NOMO-1 (cell line): Measurements from ENCODE around the gene HOXA9.

Experiments used
- DNase-seq, 2 experiments: peaks; one replicate each; lab custom pipeline; 2025; ENCODE audit not compliant: unreplicated experiment in 2 of 2; lab: John Stamatoyannopoulos, UW

HOXA9 gene

GRCh38 chr7:27201580-27202017 is 36.3 kb upstream of the HOXA9 start:
- DNase-seq, result no peak

- peak; percentile 68 to 83 for DNase-seq
Measured at GRCh38 chr7:27200761-27201579, 35.6 kb upstream of the HOXA9 start.

- peak; percentile 45 to 53 for DNase-seq
Measured at GRCh38 chr7:27199849-27200760, 34.8 kb upstream of the HOXA9 start, which contains the start of gene HOXA13. Gene HOXA13, minus strand, starts transcription at chr7:27200091. Its CDS starts 14 bp downstream, at chr7:27200077.

DNA sequence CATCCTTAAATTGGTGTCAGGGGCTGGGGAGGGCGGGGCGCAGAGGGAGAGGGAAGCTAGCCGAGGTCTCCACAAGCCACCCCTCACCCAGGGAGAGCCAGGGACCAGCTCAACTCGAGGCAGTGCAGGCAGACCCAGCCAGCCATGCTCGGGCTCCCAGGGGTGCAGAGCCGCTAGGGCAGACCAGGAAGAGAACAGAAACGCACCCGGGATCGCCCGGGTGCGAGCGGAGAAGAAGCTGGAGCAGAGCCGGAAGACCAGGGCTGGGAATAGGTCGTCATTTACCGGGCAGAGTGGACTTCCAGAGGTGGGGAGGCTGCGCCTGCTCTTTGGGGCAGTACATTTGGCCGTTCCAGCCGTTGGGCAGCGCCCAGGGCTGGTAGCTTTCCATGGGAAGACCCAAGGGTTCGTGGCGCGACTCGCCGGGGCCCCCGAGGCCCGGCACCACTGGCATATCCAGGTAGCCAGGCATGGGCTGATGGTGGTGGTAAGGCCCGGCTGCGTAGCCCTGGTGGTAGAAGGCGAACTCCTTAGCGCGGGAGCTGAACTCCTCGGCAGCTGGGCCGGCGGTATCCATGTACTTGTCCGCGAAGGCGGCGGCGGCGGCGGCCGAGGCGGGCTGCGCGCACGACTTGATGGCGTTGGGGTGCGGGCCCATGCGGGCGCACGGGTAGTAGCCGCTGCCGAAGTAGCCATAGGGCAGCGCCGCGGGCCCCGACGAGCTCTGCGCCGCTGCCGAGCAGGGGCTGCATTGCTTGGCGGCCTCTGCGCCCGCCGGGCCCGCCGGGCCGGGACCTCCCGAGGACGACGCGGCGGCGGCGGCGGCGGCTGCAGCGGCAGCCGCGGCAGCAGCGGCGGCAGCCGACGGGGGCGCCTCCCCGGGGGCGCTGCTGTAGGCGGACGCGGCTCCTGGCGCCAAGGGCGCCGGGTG is 33.8 kb upstream of the HOXA9 start:
- peak in 1 of 2 experiments; percentile 26 for DNase-seq

DNA sequence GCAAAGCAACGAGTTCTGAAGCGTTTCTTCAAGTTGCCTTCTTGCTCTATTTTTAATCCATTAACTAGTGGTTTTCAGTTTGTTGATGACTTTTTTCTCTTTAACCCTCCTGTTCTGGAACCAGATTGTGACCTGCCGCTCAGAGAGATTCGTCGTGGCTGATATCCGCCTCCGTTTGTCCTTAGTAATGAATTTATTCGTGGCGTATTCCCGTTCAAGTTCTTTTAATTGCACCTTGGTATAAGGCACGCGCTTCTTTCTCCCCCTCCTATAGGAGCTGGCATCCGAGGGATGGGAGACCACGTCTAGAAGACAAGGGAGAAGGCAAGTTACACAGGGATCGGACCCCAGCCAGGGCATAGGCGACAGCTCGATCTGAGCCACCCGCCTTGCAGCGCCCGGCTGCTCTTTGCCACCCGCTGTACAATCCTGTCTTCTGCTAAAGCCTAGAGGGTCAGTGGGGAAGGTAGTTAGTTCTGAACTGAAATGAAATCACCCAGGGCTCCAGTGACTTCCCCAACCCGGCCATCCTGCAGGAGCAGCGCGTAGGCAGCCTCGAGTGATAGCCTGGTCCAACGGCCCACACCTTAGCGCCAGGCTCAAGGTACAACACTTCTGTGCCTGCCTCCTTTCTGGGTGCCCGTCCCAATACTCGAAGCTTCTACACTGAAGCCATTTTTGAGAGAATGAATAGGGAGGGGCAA is 33.0 kb upstream of the HOXA9 start:
- no peak for DNase-seq

DNA sequence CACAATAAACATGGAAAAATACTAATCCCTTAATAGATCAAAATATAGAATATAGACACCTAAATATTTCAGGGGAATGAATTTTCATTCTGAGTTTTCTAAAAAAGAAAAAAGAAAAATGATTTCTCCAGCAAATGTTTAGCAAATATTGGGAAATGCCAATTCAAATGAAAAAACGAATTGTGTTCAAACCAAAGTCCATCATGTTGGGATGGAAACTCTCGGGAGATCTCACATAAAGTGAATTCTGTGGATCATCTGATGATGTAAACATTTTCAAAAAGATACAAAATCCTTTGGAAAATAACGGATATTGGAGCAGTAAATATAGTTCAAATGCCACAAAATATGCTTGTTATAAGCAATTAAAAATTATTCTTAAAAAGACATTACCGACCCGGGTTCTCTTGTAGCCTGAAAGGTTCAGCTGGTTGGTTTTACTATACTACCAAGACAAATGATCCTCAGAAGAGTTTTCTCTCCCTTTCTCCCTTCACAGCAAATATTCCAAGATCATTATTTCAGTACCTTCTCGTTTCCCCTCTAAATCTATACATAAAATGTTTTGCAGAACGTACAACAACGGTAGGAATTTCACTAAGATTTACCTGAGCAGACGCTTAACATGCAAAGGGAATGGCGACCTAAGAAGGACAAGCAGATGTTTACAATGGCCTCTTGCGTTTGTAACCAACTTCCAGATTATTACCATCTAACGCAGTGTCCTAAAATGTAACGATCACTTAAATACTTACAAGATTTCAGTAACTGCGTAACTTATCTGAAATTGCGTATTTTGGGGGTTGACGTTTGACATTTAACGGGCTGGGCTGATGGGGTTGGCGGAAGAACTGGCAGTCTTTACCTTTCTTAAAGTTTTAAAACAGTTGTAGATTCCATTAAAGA is 32.1 kb upstream of the HOXA9 start:
- DNase-seq, result peak in 1 of 2 experiments; percentile 24

DNA sequence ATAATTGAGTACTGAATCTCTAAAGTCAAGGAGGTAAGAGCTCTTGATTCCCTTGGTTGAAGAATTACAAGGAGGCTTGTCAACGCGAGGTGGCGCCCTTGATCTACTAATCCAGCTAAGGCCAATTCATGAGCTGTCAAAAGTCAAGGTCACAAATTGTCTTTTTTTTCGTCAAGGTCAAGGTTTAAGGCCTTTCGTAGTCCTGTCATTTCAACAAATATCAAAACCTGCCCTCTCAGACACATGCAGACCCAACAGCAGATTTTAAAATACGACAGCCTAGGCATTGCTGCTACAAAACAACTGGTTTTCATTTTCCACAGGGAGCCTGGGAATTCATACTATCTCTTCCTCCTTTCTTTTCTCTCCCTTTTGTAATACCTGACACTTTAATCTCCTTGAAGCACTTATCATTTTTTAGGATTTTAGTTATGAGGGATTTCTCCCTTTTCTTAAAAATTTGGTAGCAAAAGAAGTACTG is 31.0 kb upstream of the HOXA9 start:
- peak; percentile 23 to 77 for DNase-seq

DNA sequence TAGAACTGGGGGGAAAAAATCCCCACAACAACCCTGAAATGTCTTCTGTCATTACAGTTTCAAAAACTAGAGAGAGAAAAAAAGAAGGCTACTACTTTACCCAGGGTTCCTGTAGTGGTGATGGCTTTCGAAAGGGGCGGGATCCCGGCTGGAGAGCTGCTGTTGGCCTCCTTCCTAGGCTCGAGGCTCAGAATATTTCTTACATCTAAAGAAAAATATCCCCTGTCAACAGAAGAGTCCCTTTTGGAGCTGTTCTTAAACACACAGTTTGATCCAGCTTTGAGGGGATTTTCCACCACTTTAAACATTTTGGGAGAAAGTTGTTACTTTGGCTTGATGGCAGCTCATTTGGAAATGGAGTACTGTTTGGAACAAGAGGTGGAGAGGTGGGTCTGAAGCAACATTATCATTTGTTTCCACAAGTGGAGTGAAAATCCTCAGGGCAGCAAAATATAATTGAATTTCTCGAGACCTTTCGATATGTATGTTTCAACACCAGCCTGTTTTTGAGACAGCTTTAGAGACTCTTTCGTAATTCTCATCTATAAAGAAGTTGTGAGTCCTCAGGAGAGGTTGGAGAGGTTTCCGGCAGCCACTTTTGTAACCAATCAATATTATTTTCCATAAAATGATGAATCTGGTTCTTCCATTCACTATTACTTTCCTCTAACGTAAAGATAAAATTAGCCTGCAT is 29.5 kb upstream of the HOXA9 start:
- peak in 1 of 2 experiments; percentile 35 for DNase-seq

DNA sequence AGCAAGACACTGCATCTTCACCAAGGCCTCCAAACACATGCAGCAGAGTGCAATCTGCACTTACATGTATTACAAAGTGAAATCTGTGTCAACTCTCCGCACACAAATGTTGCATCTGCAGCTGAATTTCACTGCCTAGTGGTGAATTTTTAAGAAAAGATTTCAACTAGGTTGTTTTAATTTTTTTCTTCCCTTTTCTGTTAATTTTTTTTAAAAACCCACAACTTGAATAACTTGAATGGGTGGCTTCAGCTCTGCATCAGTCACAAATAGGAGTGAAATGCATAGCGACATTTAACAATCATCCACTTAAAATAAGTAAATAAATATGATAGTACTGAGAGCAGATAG is 28.6 kb upstream of the HOXA9 start:
- DNase-seq, result no peak

GRCh38 chr7:27193335-27194001 is 28.1 kb upstream of the HOXA9 start:
- DNase-seq, result no peak

- DNase-seq, result peak; percentile 62 to 65
Measured at GRCh38 chr7:27192546-27193334, 27.4 kb upstream of the HOXA9 start.

DNA sequence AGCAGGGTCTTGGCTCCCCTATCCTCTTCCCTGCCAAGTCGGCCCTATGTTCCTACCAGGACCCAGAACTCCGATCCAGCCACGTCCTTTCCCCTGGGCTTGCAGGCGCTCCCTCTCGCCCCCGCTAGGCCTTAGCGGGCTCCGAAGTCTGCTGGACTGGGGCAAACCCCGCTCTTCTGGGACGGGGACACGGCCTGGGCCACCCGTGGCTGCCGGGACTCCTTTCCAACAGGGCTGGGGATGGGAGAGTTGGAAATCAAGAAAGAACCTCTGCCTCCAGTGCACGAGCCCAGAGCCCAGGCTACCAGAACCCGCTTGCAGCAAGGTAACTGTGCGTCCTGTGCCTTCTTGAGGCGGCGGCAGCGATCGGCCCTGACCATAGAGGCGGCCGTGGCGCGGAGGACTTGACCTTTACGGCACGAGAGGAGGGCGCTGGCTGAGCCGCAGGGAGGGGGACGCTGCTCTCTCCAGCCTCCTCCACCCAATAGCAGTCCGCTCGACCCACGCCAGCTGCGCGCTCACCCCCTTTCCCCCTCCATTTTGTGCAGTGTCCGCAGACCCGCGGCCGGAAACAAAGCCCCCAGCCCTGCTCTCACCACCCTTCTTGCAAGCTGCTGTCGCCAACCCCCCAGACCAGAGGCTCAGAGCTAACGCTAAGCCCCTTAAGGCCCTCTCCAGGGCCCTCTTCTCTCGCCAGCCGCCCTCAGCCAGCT is 26.7 kb upstream of the HOXA9 start:
- DNase-seq, result no peak

GRCh38 chr7:27191161-27191731 is 25.9 kb upstream of the HOXA9 start:
- DNase-seq, result no peak

DNA sequence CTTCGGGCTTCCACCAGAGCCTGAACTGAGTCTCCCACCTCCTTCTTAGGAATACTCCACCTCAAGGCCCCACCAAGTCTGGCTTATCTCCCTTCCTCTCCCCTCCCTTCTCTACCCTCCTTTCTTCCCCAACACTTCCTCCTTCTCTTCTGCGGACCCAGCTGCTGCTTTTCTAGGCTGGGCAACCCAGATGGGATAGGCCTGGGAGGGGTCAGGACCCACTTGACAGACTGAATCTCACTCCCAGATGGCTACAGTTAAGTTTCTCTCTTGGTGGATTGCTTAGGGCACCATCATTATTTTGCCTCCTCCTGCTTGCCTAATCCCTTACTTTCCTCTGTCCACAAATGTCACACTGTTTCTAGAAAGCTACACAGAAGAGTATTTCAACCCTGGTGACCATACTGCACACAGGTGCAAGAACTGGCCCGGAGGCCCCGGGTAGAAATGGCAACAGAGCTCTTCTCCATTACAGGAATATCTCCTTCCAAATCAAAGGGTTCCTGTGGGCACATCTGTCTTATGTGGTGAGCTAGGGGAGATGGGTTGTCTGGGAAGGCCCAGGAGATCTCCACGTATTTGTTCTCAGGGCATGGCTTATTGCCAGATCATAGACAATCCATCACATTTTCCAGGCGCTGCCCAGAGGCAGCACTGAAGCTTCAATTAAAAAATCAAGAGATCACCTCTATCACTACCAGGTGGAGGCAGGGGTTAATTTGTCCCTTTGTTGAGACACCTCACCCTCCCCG is 24.8 kb upstream of the HOXA9 start:
- DNase-seq, result no peak

GRCh38 chr7:27189295-27189996 is 24.1 kb upstream of the HOXA9 start:
- DNase-seq, result no peak
